ENCODE measurements around the gene CCL26.
A peak's percentile ranks its signal among the peaks of the same experiment; 100 is the strongest.
"Not testable (repeated sequence)": the region's sequence is repeated elsewhere in the genome, so short reads cannot be mapped to it uniquely, and the experiment has no call there.

CCL26 gene

DNA sequence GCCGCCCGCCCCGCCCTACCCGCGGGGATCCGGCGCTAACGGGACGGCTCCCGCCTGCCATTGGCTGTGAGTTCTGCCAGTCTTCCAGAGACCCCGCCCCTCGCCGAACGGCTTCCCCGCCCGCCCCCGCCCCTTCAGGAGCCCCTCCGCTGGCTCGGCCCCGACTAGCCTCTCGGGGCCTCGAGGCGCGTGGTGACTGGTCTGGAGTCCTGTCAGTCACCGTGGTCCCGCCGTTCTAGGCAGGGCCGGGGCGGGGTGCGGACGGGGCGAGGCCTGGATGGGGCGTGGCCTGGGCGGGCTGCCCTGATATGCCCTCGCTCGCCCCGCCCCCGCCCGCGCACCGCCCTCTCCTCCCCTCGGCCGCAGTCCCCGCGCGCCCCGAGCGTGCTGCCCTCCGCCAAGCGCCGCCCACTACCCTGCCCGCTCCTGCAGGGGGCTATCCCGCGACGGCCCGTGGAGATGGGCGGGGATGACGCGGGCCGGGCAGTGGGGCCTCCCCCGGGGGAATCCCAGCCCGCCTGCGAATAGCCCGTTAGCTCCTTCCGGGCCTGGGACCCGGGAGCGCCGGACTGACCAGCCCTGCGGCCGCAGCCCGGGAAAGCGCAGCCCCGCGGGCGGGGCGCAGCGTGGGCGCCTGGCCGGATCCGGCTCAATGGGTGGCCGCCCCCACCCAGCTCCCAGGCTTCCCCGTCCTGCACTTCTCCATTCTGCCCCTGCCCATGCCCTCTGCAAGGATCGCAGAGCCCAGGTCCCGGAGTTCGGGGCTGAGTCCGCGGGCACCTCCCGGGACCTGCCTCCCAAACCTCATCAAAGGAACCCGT is 32.8 kb downstream of the CCL26 start:
- DNase-seq (ENCODE audit: low read depth in 3 of 3) = peak; percentile 98 to 100 (median 99)

DNA sequence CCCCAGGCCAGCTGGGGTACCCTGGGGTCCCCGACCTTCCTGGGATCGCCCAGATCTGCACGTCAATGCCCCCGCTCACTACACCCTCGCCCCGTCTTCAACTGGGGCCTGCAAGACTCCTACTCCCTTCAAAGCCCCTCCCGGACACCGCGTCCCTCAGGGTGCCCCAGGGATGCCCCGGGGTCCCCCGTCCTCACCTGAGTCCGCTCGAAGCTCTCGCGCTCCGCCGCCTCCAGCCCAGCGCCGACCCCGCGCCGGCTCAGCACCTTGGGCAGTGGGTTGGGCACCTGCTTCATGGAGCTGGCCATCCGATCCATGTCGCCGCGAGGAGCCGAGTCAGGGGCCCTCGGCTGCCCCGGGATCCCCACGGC is 33.4 kb downstream of the CCL26 start, which contains the start of gene HIP1:
Gene HIP1, minus strand, starts transcription at position 338 of the 371 bp plus-strand sequence. Its CDS starts 21 bp downstream, at position 317.
- DNase-seq (ENCODE audit: low read depth in 3 of 3) = no peak

DNA sequence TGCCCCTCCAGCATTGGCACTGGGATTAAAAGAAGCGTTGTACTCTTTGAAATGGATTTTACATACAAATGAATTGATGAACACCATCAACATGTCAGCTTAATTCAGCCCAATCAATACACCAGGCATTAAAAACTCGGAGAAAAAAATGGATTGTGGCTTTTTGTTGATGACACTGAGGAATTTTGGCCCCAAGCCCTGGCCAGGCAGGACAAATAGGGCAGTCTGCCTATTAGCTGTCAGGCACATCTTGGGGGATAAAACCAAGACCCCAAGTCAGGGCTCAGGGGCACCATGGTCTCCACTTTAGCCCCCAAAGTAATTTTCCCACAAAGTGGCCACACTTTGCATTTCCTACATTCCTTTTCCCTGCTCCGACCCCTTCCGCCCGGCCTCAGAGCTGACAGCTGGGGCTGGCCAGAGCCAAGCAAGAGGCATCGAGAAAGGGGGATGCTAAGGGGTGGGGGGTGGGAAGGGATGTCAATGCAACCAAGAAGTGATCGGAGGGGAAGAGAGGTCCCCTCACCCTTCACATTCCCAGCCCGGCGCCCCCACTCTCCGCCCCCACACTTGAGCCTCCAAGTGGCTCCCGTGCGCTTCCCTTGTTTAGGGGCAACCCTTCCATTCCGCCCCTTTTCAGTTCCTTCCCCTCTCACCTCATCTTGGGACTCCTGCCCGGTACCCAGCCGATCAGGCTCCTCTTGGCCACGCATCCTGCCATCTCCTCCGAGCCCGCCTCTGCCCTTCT is 34.0 kb downstream of the CCL26 start:
- peak in 1 of 3 donors; percentile 4 for DNase-seq (ENCODE audit: low read depth in 3 of 3)

DNA sequence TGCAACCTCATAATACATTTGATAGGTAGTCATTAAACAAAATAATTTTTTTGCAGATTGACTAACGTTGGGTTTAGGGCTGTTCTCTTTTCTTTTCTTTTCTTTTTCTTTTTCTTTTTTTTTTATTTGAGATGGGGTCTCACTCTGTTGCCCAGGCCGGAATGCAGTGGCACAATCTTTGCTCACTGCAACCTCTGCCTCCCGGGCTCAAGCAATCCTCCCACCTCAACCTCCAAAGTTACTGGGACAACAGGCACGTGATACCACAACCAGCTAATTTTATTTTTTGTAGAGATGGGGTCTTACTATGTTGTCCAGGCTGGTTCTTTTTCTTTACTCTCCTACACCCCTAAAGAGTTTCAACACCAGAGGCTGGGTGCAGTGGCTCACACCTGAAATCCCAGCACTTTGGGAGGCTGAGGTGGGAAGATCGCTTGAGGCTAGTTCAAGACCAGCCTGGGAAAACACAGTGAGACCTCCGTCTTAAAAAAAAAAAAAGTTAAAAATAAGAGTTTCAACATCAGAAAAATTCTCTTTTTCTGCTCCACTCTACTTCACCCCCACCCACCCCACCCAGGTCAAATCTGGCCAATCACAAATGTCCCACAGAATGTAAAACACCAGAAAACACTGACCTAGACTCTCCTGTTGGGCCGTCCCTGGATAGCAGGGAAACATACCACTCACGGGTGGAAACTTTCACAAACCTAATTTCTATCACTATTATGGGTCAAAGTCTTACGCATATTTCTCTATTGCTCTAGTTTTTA is 36.2 kb downstream of the CCL26 start:
- DNase-seq (ENCODE audit: low read depth in 3 of 3) = no peak

DNA sequence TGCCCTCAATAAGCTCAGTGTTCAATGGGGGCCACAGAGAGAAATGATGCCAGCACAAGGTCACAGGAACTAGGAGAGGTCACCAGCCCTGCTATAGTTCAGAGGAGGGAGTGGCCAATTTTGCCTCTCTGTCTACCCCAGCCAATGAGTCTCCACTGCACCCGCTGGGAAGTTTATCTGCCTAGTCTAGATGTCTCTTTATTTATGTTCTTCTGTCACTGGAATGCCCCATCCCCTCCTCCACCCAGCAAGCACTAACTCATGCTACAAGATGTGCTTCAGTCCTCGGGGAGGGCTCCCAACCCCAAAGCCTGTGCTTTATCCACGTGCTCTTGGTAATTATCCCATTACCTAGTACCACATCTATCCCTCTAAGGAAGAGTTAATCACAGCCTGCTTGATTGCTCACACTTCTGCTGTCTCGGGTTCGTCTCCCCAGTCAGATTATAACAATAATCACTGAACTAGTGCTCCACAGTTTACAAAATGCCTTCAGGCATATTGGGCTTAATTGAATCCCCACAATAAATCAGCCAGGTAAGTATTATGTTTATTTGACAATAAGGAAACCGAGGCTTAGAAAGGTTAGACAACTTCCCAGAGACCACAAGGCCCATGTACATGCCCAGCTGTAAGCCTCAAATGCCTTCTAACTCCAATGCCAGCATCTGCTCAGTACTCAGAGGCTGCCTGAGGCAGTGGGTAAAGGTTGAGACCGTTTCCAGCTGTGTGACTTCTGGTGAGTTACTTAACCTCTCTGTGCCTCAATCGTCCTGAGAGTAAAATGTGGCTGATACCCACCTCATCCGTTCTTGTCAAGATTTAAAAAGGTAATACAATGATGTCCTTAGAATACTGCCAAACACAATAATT is 37.2 kb downstream of the CCL26 start:
- DNase-seq (ENCODE audit: low read depth in 3 of 3) = no peak

DNA sequence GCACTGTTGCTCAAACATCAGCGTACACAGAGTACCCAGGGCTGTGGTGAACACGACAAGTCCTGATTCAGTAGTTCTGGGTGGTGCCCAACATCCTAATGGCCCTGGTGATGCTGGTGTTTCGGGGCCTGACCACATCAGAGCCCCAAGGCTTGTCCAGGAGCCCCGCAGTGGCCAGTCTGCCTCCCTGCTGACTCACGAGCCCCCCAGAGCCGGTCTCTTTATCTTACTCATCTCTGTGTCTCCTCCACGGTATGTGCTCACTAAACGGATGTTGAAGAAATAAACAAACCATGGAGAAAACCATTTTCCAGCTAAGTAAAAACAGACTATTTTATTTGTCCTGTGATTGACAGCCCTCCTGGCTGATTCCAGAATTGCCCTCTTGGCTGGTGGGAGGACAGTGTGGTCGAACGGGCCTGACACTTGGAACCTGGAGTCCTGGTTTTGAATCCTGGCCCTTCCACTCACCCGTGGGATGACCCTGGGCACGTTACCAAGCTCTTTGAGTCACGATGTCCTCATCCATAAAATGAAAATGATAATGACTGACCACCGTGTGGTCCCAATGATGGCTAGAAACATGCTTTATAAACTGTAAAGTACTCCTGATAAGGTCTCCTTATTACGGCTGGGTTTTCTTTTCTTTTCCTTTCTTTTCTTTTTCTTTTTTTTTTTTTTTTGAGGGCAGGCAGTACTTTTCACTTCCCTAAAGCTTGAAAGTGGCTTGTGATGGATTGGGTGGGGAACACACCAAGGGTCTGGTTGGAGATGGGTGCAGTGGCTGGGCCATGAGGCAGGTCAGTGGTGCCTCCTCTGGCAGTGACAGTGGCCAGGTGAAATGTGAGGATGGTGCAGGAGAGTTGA is 39.0 kb downstream of the CCL26 start:
- no peak for DNase-seq (ENCODE audit: low read depth in 3 of 3)

DNA sequence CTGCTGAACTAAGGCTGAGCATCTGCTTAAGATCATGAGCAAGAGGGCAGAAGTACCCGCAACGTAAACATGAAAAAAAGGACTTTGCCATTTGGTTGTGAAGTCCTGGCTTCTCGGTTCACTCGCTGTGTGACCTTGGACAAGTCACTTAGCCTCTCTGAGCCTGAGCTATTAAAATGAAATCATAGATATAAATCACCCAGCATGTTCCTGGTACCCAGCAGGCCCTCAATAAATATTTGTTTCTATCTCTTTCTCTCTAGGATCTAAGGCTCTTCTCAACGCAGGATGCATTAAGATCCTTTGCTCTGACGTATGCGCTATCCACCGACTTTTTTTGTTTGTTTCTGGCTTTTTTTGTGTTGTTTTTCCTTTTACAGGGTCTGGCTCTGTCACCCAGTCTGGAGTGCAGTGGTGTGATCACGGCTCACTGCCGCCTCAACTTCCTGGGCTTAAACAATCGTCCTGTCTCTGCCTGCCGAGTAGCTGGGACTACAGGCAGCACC is 39.9 kb downstream of the CCL26 start:
- no peak for DNase-seq (ENCODE audit: low read depth in 3 of 3)

DNA sequence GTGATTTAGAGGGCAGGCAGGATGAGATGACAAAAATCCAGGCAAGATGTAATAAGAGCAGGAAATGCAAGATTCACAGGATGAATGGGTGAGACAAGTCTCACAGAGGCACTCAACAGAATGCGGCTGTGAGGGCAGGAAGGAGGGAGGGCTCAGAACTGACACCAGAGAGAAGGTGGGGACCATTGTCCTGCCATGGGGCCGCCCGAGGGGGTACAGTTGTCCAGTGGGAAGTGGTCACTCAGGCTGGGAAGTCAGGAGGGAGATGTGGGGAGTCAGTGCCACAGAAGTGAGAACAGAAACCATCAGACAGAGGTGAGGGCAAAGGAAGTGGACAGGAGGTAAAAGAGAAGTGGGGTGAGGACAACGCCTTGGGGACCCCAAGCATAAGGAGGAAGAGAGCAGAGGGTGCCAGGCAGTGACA is 42.1 kb downstream of the CCL26 start:
- DNase-seq (ENCODE audit: low read depth in 3 of 3) = no peak

DNA sequence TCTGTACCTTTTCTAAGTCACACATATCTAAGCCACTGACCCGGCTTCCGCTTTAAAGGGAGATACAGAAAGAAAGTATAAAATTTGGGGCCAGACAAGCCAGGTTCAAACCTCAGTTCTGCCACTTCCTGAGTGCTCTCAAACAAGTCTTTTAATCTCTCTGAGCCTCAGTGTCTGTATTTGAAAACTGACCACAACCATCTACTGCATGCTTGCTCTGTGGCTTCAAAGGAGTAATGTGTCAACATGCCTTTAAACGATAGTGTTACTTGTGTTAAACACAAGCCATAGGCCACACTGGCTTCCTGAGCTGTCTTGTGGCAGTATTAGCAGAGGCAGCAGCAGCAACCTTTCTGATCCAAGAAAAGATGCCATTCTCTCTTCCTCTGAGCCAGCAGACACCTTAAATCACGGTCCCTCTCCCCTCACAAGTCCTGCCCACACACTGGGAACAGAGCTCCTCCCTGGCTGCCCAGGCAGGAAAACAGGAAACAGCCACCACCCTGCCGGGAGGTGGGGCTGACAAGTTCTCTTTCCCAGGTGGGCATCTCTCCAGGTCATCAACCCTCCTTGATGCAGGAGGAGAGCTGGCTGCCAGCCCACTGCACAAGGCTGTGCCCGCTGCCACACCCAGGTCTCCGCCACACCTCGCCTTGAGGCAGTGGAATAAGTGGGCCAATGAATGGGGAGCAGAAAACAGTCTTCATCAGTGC is 44.0 kb downstream of the CCL26 start:
- DNase-seq (ENCODE audit: low read depth in 3 of 3) = no peak

DNA sequence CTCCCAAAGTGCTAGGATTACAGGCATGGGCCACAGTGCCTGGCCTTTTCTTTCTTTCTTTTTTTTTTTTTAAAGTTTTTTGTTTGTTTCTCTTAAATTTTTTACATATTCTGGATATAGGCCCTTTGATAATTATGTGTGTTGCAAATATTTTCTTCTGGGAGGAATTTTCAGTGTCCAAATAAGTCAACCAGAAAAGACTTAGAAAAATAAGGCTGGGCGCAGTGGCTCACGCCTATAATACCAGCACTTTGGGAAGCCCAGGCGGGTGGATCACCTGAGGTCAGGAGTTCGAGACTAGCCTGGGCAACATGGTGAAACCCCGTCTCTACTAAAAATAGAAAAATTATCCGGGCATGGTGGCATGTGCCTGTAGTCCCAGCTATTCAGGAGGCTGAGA is 44.7 kb downstream of the CCL26 start:
- DNase-seq (ENCODE audit: low read depth in 3 of 3) = not testable (repeated sequence)

DNA sequence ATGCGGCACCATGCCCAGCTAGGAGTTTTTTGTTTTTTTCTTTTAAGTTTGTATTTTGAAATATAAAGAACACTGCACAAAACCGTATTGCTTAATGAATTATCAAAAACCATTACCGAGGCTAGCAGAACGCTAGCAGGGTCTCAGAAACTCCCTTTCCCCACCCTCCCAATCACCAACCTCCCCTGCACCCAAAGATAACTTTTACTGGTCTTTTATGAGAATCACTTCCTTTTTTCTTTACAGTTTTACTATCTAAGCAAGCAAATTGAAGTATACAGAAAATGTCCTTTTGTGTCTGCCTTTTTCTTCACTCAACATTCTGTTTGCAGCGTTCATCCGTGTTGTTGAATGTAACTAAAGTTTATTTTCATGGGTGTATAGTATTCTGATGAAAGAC is 46.7 kb downstream of the CCL26 start:
- no peak for DNase-seq (ENCODE audit: low read depth in 3 of 3)

DNA sequence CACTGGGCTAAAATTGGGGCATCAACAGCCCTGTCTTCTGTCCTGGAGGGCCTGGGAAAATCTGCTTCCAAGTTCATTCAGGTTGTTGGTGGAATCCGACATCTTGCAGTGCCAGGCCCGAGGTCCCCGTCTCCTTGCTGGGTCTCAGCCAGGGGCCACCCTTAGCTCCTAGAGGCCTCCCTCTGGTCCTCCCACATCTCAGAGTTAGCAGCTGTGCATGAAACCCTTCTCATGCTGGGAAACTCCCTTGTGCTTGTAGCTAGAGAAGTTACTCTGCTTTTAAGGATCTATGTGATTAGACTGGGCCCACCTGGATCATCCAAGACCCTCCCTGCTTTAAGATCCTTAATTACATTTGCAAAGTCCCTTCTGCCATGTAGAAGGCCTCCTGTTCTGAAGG is 48.6 kb downstream of the CCL26 start:
- no peak for DNase-seq (ENCODE audit: low read depth in 3 of 3)

DNA sequence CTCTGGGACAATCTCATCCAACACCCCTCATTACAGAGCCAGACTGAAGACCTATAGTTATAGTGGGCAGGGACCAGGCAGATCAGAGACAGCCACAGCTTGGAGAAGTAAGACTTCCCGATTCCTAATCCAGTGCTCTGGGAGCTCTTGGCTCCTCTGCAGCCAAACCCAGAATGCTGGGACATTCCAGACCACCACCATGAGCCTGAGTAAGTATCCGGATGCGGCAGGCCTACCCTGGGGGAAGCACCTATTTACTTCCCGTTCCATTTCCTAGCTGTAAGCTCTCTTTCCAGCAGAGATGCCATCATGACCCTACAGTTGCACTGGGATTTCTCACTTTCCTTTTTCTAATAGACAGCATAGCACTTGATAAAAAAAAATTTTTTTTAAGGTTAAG is 49.6 kb downstream of the CCL26 start:
- no peak for DNase-seq (ENCODE audit: low read depth in 3 of 3)

DNA sequence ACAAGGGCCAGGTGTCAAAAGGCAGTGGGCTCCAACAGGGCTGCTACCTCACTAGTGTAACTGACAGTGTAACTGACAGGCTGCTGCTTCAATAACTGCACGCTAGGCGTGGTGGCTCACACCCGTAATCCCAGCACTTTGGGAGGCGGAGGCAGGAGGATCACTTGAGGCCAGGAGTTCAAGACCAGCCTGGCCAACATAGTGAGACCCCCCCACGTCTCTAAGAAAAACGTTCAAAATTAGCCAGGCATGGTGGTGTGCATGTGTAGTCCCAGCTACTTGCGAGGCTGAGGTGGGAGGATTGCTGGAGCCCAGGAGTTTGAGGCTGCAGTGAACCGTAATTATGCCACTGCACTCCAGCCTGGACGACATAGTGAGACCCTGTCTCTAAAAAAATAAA is 50.1 kb downstream of the CCL26 start:
- DNase-seq (ENCODE audit: low read depth in 3 of 3) = not testable (repeated sequence)

DNA sequence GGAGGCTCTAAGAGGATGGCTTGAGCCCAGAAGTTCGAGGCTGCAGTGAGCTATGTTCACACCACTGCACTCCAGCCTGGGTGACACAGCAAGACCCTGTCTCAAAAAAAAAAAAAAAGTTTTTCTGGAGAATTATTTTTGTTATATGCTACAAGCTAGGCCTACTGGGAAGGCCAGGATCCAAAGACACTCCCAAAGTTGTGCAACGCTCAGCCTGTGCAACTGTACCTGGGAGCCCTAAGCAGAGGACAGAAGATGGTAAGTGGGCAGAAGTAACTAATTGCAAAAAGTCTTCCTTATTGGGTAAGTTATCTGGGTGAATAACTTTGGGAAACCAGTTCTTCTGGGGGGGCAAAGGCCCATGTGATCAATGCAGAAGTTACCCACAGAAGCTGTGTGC is 50.6 kb downstream of the CCL26 start:
- DNase-seq (ENCODE audit: low read depth in 3 of 3) = no peak

DNA sequence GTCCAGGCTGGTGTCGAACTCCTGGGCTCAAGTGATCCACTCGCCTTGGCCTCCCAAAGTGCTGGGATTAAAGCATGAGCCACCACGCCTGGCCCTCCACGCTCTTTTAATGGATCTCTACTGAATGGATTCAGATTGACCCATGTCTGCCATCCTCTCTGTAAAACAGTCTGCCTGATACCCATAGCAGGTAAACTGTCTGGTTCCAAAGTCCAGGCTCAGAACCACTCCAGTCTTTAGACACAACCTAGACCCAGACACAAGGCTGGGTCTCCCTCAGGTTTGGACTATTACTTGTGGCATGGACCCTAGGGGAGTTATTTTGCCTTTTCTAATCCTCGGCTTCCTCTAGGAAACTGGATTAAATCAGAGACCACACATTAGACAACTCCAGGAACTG is 52.4 kb downstream of the CCL26 start:
- DNase-seq (ENCODE audit: low read depth in 3 of 3) = no peak
